Measurements from ENCODE around the gene PLET1.

Gene PLET1

GRCh38 chr11:112296044-112296443 is 35.4 kb upstream of the PLET1 start:
- no peak for TF ChIP-seq TAF1 (IDR thresholded peaks at IDR 0.05; ENCODE audit: borderline replicate concordance, low read depth, low read length)
- TF ChIP-seq POLR2AphosphoS5 (IDR thresholded peaks at IDR 0.05; ENCODE audit: low read depth, low read length): no peak
- no peak for TF ChIP-seq POLR2A (IDR thresholded peaks at IDR 0.05; ENCODE audit: low read depth, low read length)
- FAIRE-seq: no peak
- DNase-seq (ENCODE audit: insufficient read length): no peak

- TF ChIP-seq POLR2AphosphoS5 (IDR thresholded peaks at IDR 0.05; ENCODE audit: low read depth, low read length) (no peak), TAF1 (IDR thresholded peaks at IDR 0.05; ENCODE audit: borderline replicate concordance, low read depth, low read length) (no peak), POLR2A (IDR thresholded peaks at IDR 0.05; ENCODE audit: low read depth, low read length) (no peak)
- DNase-seq (ENCODE audit: insufficient read length): no peak
- no peak for FAIRE-seq
Observed at GRCh38 chr11:112294688-112295340, 34.2 kb upstream of the PLET1 start.

GRCh38 chr11:112293614-112294013 is 33.0 kb upstream of the PLET1 start:
- DNase-seq (ENCODE audit: insufficient read length): no peak
- no peak for FAIRE-seq
- TF ChIP-seq POLR2A (IDR thresholded peaks at IDR 0.05; ENCODE audit: low read depth, low read length) (no peak), TAF1 (IDR thresholded peaks at IDR 0.05; ENCODE audit: borderline replicate concordance, low read depth, low read length) (no peak), POLR2AphosphoS5 (IDR thresholded peaks at IDR 0.05; ENCODE audit: low read depth, low read length) (no peak)

GRCh38 chr11:112292785-112293407 is 32.2 kb upstream of the PLET1 start:
- FAIRE-seq (no peak), DNase-seq (ENCODE audit: insufficient read length) (no peak)
- TF ChIP-seq POLR2A (IDR thresholded peaks at IDR 0.05; ENCODE audit: low read depth, low read length) (no peak), POLR2AphosphoS5 (IDR thresholded peaks at IDR 0.05; ENCODE audit: low read depth, low read length) (no peak), TAF1 (IDR thresholded peaks at IDR 0.05; ENCODE audit: borderline replicate concordance, low read depth, low read length) (no peak)

- FAIRE-seq: no peak
- DNase-seq (ENCODE audit: insufficient read length): no peak
- TF ChIP-seq POLR2AphosphoS5 (IDR thresholded peaks at IDR 0.05; ENCODE audit: low read depth, low read length): no peak
- TF ChIP-seq POLR2A (IDR thresholded peaks at IDR 0.05; ENCODE audit: low read depth, low read length): no peak
- TF ChIP-seq TAF1 (IDR thresholded peaks at IDR 0.05; ENCODE audit: borderline replicate concordance, low read depth, low read length): no peak
Observed at GRCh38 chr11:112292188-112292587, 31.5 kb upstream of the PLET1 start.

GRCh38 chr11:112291191-112291590 is 30.5 kb upstream of the PLET1 start:
- TF ChIP-seq POLR2A (IDR thresholded peaks at IDR 0.05; ENCODE audit: low read depth, low read length): no peak
- TF ChIP-seq TAF1 (IDR thresholded peaks at IDR 0.05; ENCODE audit: borderline replicate concordance, low read depth, low read length): no peak
- TF ChIP-seq POLR2AphosphoS5 (IDR thresholded peaks at IDR 0.05; ENCODE audit: low read depth, low read length): no peak
- DNase-seq (ENCODE audit: insufficient read length) (no peak), FAIRE-seq (peak; percentile 44)

- DNase-seq (ENCODE audit: insufficient read length) (no peak), FAIRE-seq (no peak)
Observed at GRCh38 chr11:112290493-112290850, 29.8 kb upstream of the PLET1 start.

GRCh38 chr11:112289588-112290492 is 29.2 kb upstream of the PLET1 start:
- FAIRE-seq: peak; percentile 97
- DNase-seq (ENCODE audit: insufficient read length): peak; percentile 90
- TF ChIP-seq TAF1 (IDR thresholded peaks at IDR 0.05; ENCODE audit: borderline replicate concordance, low read depth, low read length): no peak
- TF ChIP-seq POLR2AphosphoS5 (IDR thresholded peaks at IDR 0.05; ENCODE audit: low read depth, low read length): no peak
- no peak for TF ChIP-seq POLR2A (IDR thresholded peaks at IDR 0.05; ENCODE audit: low read depth, low read length)

More at GRCh38 chr11:112290493-112290850, 29.8 kb upstream of the PLET1 start:
- TF ChIP-seq TAF1 (IDR thresholded peaks at IDR 0.05; ENCODE audit: borderline replicate concordance, low read depth, low read length) (no peak), POLR2A (IDR thresholded peaks at IDR 0.05; ENCODE audit: low read depth, low read length) (no peak), POLR2AphosphoS5 (IDR thresholded peaks at IDR 0.05; ENCODE audit: low read depth, low read length) (no peak)

GRCh38 chr11:112288021-112288420 is 27.4 kb upstream of the PLET1 start:
- no peak for TF ChIP-seq POLR2AphosphoS5 (IDR thresholded peaks at IDR 0.05; ENCODE audit: low read depth, low read length)
- TF ChIP-seq POLR2A (IDR thresholded peaks at IDR 0.05; ENCODE audit: low read depth, low read length): no peak
- DNase-seq (ENCODE audit: insufficient read length): no peak
- FAIRE-seq: no peak

- no peak for FAIRE-seq
- DNase-seq (ENCODE audit: insufficient read length): no peak
Observed at GRCh38 chr11:112285841-112286311, 25.2 kb upstream of the PLET1 start.

GRCh38 chr11:112281726-112282125 is 21.1 kb upstream of the PLET1 start:
- FAIRE-seq: no peak
- no peak for DNase-seq (ENCODE audit: insufficient read length)
- TF ChIP-seq POLR2AphosphoS5 (IDR thresholded peaks at IDR 0.05; ENCODE audit: low read depth, low read length): no peak
- no peak for TF ChIP-seq TAF1 (IDR thresholded peaks at IDR 0.05; ENCODE audit: borderline replicate concordance, low read depth, low read length)
- no peak for TF ChIP-seq POLR2A (IDR thresholded peaks at IDR 0.05; ENCODE audit: low read depth, low read length)

More at GRCh38 chr11:112285841-112286311, 25.2 kb upstream of the PLET1 start:
- TF ChIP-seq TAF1 (IDR thresholded peaks at IDR 0.05; ENCODE audit: borderline replicate concordance, low read depth, low read length) (no peak), POLR2AphosphoS5 (IDR thresholded peaks at IDR 0.05; ENCODE audit: low read depth, low read length) (no peak), POLR2A (IDR thresholded peaks at IDR 0.05; ENCODE audit: low read depth, low read length) (no peak)

Data from GM12892 (cell line).